Measurements from ENCODE around the gene DUSP22.

DUSP22 gene

DNA sequence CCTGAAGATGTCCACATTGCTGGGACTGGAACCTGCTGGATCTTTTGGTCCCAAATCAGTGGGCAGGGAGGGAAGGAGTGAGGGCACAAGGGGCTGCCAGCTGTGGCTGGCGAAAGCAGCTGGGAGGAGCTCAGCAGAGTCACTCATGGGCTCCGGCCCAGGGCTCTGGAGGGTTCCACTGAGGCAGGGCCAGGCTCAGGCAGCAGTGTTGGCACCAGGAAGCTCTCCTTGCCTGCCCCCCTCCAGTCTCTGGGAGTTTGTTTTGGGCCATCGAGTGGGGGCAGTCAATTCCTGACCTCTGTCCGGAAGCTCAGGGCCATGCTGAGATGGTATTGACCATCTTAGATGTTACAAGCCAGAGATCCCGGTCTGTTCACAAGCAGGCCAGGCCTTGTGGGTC, 60.2 kb downstream of the DUSP22 start:
- no peak for DNase-seq (ENCODE audit: low spot score)

DNA sequence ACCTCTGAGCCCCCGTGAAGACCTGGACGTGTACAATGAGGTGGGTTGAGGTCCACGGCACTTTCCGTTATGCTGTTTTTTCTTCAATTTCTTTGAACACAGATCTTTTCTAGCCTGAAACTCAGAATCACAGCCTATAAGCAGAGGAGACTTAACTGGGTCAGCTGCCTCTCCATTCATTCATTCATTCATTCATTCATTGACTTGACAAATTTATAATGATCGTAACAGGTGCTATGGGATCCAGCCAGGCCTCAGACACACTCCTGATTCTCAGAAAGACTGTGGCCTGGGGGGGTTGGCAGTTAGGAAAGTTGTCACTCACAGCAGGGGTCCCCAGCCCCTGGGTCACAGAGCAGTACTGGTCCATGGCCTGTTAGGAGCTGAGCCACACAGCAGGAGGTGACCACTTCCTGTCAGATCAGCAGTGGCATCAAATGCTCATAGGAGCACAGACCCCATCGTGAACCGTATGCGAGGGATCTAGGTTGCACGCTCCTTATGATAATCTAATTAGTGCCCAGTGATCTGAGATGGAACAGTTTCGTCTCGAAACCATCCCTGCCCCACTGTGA, 60.7 kb downstream of the DUSP22 start:
- DNase-seq (ENCODE audit: low spot score): no peak

DNA sequence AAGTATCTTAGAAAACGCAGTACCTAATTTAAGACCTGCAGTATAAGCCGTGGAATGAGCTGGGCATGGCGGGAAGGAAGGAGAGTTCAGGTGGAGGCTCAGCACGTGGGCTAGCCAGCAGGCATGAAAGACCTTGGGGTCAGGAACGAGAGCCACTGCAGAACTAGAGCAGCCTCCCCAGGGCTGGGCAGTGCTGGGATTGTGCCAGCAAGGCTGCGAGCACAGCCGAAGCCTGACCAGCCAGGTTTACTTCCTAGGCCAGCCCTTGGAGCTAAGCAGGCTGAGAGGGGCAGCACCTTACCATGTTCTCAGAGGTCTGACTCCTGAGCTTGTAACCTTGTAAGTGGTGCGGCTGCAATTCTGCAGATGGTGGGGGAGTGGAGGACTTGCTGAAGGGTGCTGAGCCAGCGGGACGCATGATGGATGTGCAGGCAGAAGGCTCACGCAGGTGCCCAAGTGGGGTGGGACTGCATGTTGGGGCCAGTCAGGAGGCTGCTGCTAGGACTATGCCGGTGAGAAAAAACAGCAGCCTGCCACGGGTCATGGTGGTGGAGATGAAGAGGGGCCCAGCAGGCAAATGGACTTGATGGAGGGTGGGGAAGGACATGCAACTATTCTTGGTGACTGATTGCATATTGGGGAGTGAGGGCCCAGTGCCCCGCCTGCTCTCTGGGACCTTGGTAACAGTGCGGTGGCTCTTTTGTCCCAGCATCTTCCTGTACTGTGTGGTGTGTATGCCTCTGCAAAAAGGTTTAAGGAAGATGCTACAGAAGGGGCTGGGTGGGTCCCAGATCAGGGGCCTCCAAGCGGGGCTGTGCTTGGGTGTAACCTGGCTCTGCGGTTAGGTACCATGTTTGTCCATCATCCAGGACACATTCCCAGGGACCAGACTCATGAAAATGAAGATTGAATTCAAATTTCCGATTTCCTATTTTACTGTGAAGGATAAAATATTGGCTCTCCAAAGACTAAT, 61.6 kb downstream of the DUSP22 start:
- no peak for DNase-seq (ENCODE audit: low spot score)

DNA sequence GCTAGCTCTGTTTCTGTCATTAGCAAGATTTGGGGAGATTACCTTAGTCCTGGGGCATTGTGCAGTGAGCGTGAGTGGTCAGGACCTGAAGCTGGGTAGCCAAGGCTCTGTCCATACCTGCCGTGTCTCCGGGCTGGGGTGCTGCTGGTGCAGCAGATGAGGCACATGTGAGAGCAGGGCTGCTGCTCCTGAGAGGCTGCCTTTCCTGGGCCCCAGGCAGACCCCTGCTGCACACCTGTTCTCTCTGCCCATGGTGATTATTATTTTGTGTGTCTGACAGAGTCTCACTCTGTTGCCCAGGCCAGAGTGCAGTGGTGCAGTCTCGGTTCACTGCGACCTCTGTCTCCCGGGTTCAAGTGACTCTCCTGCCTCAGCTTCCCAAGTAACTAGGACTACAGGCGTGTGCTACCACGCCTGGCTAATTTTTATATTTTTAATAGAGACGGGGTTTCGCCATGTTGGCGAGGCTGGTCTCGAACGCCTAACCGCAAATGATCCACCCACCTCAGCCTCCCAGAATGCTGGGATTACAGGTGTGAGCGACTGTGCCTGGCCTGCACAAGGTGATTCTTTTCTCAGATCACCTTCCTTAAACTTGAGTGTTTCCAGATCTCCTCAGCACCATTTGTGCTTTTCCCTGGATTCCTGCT, 62.5 kb downstream of the DUSP22 start:
- no peak for DNase-seq (ENCODE audit: low spot score)

DNA sequence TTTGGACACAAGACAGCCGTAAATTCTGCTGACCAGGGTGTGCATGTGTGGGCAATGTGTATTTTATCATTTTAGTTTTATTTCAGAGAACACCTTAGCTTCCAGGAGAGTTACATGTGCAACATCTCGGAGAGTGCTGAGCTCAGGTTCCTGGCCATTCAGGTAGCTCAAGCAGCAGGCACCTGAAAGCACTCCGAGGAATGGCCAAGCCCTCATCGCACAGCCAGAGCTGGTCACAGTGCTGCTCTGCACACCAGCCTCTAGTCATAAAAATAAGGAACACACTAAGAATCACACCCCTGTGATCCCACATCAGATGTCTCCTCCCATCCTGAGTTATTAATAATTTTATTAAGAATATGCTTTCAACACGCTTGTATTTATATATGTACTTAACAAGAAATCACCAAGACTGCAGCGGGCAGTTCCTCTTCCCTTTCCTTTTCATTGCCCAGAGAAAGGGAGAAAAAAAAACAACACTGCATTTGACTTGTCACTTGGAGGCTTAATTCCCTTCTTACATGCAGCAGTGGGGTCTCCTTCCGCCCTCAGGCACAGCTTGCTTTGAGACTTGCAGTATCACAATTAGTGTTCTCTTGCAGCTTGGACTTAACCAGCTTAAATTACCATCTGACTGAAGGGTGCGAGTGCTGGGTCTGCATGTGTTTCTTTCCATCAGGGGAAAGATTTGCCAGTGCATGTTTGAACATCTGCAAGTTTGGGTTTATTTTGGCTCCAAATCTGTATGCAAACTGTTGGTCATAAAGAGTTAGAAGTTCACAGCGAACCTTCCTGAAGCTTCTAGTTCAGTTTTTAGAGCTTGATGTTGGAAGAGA, 63.3 kb downstream of the DUSP22 start:
- no peak for DNase-seq (ENCODE audit: low spot score)

DNA sequence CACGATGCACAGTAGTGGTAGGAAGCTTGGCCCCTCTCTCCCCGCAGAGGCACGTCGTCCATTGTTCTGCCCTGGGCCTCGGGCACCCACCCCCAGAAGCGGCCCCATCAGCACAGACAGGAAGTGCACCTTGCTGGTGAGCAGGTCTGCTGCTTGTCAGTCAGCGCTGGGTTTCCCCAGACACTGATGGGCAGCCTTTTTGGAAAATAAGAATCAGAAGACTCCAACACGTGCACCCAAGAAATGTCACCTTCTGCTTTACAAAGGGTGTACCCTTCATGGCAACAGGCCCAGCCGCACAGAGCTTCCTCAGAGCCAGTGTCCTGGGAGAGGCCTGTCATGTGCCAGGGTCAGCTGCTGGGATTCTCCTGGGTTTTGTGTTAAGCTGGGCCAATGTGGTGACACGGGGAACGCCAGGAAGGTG, 64.6 kb downstream of the DUSP22 start:
- DNase-seq (ENCODE audit: low spot score): no peak

DNA sequence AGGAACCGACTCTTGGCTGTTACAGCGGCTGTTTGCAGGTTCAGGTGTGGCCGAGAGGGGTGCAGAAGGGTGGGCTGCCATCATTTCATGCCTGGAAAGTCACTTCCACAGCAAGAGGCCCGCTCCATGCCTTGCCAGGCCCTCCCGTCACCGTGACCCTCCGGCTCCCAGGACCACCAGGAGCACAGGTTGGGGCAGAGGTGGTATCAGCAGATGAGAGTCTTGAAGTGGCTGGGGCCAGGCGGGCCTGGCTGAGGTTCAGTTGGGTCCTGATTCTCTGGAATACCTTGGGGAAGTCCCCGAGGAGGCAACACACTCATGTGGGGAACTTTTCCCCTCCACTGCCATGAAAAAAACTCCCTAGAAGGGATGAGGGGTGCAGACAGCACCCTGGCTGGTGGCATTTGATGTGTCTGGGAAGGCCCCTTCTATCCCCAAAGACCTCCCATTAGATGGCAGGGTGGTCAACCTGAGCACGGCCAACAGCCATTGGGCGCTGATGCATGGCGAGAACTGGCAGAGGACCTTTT, 65.0 kb downstream of the DUSP22 start:
- no peak for DNase-seq (ENCODE audit: low spot score)

DNA sequence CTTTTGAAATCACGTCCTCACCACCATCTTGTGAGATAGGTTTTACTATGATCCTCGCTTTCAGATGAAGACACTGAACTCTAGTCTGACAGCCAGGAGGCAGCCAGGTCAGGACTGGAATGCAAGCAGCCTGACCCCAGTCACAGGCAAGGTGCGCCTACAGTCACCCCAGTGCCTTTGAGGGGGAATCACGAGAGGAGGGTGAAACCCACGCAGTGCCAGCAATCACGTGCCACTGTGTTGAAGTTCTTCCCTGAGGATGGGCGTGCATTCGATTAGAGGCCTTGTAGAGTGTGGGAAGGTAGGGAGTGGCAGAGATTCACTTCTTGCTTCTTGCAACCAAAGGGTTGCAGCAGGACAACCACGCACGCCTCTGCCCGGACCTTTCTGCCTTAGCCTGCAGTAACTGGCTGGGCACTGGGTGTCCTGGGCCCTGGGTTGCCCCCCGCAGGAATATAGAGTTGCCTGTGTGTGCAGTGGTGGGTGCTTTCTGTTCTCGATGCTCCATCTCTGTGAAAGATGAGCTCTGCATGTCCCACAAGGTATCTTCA, 65.6 kb downstream of the DUSP22 start:
- DNase-seq (ENCODE audit: low spot score): no peak

DNA sequence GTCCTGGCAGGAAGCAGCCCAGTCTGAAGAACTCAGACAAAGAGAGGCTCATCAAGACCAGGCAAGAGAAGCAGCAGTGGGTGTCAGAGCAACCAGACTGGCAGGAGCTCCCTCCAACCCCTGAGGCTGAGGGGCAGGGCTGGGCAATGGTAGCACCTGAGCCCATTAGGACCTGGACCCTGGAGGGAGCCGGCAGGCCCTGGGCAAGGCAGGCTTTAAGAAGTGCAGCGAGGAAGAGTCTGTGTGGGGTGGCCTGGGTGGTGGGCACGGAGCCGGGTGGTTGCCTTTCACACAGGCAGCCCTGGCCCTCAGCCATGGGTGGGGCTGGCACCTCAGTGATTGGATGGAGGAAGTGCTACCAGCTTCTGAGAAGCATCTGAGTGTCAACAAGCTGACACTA, 66.1 kb downstream of the DUSP22 start:
- no peak for DNase-seq (ENCODE audit: low spot score)

DNA sequence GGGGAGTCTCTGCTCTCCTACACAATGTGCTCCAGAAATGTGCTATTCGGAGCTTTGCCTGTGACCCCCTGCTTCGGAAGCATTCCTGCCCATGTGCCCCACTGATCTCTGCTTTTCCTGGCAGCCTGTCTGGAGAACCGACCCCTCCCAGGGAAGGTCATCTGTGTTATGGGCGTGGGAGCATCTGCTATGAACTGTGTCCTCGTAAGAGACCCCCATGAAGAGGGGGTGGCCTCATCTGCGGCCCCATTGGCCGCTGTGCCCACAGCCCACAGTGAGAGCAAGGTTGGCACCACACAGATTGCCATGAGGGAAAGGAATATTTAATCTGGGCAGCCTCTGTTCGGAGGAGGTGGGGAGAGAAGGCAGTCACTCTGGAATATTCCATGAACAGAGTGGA, 66.6 kb downstream of the DUSP22 start:
- DNase-seq (ENCODE audit: low spot score): no peak

DNA sequence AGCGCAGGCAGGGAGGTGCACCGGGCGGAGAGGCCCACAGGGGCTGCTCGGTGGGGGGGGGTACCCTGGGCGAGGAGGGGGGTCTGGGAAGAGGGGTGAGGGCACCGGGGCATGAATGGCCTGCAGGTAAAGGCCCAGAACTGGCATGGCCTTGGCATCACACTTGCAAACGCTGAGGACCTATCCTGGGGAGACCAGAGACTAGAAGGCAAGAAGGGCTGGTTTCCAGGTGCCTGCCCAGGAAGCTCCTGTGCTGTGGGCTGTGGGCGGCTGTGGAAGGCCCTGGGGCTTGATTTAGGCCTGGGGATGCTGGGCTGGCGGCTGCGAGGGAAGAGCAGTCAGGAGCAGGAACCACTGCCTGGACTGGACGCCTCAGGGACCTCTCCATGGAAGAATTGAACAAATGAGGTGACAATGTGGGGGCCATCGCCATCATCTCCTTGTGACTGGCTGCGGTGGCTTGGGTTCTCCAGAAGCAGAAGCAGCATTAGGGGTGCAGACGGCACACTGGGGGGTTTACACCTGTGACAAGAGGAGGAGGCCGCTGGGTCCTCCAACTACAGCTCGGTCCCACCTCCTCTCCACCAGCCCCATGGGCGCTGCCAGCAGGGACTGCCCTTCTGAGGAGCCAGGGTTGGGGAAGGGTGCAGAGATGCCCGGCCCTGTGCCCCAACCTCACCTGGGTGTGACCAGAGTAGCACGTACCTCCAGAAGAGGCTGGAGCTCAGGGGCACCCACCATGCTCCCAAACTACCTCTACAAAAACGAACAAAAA, 67.2 kb downstream of the DUSP22 start:
- DNase-seq (ENCODE audit: low spot score): no peak

DNA sequence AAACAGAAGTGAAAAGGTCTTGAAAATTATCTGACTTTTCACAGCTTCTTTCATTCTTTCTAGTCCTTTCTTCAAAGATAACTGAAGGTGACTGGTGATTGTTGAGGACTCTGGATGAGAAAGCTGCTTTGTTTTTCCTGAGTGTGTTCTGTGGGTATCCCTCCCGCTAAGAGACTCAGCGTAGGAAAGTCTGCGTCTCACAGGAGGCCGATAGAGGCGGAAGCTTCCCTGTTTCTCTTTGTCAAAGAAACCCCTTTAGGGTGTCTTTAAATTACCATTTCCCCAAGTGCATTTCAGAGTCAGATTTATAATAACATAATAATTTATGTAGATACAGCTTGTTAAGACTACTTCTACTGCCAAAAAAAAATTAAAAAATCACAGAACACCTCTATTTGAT, 68.1 kb downstream of the DUSP22 start:
- DNase-seq (ENCODE audit: low spot score): no peak

DNA sequence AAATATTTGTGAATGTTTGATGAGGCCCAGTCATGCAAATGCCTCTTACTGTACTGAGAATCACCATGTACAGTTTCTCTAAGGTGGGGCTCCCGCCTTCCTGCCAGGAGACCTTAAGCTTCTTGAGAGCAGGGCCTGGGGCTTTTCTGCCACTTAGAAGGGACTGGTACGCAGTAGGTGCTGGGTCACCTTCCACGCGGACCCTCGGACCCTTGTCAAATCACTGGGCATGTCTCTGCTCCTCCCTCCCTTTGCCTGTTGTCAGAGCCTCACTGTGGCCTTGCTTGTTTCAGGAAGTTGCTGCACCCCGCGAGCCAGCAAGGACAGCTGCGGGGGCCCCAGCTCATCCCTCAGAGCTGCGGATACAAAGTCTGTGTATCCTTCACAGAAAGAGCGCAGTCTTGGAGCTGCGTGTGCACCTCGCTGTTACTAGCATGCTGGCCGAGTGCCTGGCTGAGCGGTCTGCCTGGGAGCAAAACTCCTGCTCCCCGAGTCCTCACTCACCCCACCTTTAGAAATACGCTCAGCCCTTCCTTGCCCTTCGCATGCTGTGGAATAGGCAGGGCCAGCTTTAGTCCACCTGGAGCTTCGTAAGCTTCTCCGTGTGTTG, 68.6 kb downstream of the DUSP22 start:
- no peak for DNase-seq (ENCODE audit: low spot score)

DNA sequence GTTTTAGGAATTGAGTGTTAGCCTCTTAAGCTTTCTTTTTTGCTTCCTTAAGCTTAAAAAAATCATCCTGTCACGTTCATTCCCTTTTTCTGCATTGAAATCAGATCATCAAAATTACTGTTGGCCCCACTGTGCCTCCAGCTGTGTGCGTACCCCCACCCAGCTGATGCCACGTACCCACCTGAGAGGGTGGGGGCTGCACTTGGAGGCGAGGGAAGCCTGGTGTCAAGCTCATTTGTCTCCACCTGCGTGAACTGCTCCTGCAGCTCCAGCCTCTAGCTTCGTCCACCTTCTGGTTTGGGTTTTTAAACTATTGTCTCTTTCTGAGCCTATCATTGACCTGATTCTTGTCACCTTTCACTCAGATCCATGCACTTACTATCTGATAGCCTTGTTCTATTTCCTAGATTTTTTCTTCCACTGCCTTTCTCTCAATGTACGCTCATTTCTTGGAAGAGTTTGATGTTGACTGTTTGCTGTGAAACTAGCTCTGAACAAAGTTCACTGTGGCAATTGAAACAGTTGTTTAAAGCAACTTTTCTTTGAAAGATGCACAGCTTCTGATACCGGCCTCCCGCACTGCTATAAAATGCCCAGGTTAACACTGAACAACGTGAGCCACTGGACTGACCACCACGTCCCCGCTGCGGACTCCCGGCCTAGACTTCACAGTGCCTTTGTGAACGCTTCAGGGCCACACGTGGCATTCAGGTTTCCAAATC, 69.3 kb downstream of the DUSP22 start:
- no peak for DNase-seq (ENCODE audit: low spot score)

DNA sequence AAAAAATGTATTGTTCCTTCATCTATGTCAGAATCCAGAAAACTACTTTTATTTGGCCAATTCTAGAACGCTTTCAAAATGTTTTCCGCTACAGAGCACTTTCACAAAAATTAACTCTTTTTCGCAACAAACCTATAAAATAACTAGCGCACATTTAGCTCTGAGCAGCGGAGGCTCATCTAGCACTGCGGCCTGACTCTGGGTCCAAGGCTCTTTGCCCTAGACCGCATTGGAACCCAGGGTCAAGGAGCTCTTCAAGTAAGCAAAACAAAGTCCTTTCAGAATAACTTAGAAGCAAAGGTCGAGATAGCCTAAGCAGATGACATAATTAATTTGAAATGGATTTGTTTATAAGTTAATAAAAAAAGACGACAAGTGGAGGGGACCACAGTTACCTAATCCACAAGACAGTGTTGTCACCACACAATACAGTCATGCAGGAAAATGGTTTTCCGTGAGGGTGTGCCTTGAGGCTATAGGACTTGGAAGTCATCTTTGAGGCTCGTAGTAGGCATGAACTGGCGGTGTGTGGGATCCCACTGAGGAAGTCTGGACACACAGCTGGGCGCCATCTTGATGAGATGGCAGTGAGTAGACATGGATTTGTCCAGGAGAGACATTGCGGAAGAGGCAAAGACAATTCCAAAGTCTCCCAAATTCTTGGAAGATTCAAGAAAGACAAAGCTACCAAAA, 70.1 kb downstream of the DUSP22 start:
- no peak for DNase-seq (ENCODE audit: low spot score)

DNA sequence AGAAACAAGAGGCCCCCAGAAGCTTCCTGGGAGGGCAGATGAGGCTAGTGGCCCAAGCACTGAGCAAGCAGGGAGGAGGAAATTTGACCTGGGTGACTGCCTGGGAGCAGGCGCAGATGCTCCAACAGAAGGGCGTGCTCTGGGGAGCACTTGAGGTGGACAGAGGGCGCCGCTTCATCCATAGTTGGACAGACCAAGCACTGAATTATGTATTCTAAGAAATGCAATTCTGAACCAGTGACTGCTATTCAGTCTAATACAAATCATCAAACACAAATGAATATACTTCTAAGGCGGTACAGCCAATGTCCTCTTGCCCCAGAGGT, 70.6 kb downstream of the DUSP22 start:
- no peak for DNase-seq (ENCODE audit: low spot score)

DNA sequence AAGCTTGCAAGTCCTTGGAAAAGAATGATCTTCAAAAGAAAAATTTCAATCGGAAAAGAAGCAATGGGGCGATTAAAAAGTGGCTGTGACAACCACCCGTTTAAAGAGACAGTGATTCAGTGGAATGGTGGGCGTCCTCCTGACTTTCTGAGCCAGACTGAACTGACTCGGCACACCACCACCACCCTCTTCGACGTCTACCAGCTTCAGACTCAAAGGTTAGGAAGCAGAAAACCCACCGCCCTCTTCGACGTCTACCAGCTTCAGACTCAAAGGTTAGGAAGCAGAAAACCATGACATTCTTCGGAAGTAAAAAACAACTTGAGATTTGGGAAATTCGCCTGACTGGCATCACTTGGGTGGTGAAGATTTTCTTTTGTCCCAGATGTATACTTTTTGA, 71.0 kb downstream of the DUSP22 start:
- no peak for DNase-seq (ENCODE audit: low spot score)

DNA sequence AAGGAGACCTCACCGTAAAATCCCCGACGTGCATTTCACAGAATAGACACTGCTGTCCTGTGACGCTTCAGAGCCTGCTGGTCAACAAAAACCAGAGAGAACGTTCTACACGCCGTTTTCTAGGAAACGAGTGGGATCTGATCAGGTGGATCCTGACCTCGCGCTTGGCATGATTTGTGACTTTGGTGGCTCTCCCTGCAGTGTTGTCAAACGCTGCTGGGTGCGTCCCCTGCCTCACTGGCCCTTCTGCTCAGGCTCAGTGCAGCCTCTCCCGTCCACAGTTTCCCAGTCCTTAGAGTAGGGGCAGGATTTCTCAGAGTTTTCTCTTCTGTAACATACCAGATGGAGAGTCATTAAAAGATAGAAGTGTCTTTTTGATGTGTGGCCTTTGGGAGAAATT, 71.6 kb downstream of the DUSP22 start:
- no peak for DNase-seq (ENCODE audit: low spot score)

Measured in CD4-positive, alpha-beta T cell treated with Interleukin-15 for 4 hours (primary cell).